CD4-positive, alpha-beta T cell (primary cell): ENCODE data around the gene MIDN. TPM values are rescaled to one million over a fixed set of nuclear protein-coding genes. Genes with fewer than 3 reads are reported as not detected.

Experiments
- ATAC-seq: fragments of 200-7000 bp; cut with Tn5 transposase; one replicate; pipeline ENCODE4 v1.10.0; 2022; ENCODE audit warnings: mild to moderate bottlenecking; ENCODE audit not compliant: poor library complexity
- CTCF ChIA-PET: fragments of 350-600 bp; sonication (Branson Sonifier 250); formaldehyde crosslinking; loops from one replicate; lab custom pipeline; 2021; ENCODE audit warnings: antibody characterized with exemption, inconsistent platforms; lab: Charles Lee
- POLR2A ChIA-PET: fragments of 350-600 bp; sonication (Branson Sonifier 250); formaldehyde crosslinking; loops from one replicate; lab custom pipeline; 2021; ENCODE audit warnings: antibody characterized with exemption, inconsistent platforms; lab: Charles Lee
- DNase-seq, 14 experiments: peaks; one replicate each; pipeline ENCODE4 v3.0.0-alpha.2; 2013 to 2020; ENCODE audit warnings: mixed read lengths in 2 of 14
- H3K27ac ChIP-seq, 2 donors: one replicate each; pipeline versions ENCODE4 v1.5.1 to v1.7.0; 2013; ENCODE audit warnings: low read length in 2 of 2, low read depth in 1 of 2, mild to moderate bottlenecking in 1 of 2
- H3K27me3 ChIP-seq, 2 experiments: 1 replicate in 1 of 2; 2 replicates in 1 of 2; pipeline versions ENCODE4 v1.6.1 to v1.7.0; 2013; ENCODE audit warnings: low read length in 2 of 2, control low read depth in 1 of 2, mild to moderate bottlenecking in 1 of 2, moderate library complexity in 1 of 2; ENCODE audit not compliant: insufficient read depth in 2 of 2, control insufficient read depth in 1 of 2
- H3K36me3 ChIP-seq: one replicate; pipeline ENCODE4 v1.6.1; 2013; ENCODE audit warnings: low read length, control low read depth; ENCODE audit not compliant: insufficient read depth
- H3K4me1 ChIP-seq: one replicate; pipeline ENCODE4 v1.6.1; 2013; ENCODE audit warnings: low read length, control low read depth; ENCODE audit not compliant: insufficient read depth
- H3K4me3 ChIP-seq: one replicate; pipeline ENCODE4 v1.5.1; 2013; ENCODE audit warnings: mild to moderate bottlenecking, low read length, moderate library complexity
- H3K9me3 ChIP-seq, 2 experiments: 1 replicate in 1 of 2; 2 replicates in 1 of 2; pipeline versions ENCODE4 v1.6.1 to v1.7.0; 2013; ENCODE audit warnings: low read length in 2 of 2, mild to moderate bottlenecking in 2 of 2, control low read depth in 1 of 2, moderate library complexity in 1 of 2; ENCODE audit not compliant: control insufficient read depth in 1 of 2, insufficient read depth in 1 of 2
- H3K27ac Mint-ChIP-seq: one replicate; pipeline ENCODE4 v1.8.0; 2020; ENCODE audit warnings: mixed read lengths
- H3K27me3 Mint-ChIP-seq: one replicate; pipeline ENCODE4 v1.8.0; 2021; ENCODE audit warnings: mixed read lengths
- H3K36me3 Mint-ChIP-seq: one replicate; pipeline ENCODE4 v1.8.0; 2021; ENCODE audit warnings: low read depth, mixed read lengths
- H3K4me1 Mint-ChIP-seq: one replicate; pipeline ENCODE4 v1.8.0; 2021; ENCODE audit warnings: low read depth, mixed read lengths
- H3K4me3 Mint-ChIP-seq: one replicate; pipeline ENCODE4 v1.8.0; 2020; ENCODE audit warnings: mild to moderate bottlenecking, mixed read lengths
- H3K9me3 Mint-ChIP-seq: one replicate; pipeline ENCODE4 v1.8.0; 2020; ENCODE audit warnings: mixed read lengths
- CTCF ChIP-seq: fragments of 200-600 bp; IDR thresholded peaks from one replicate; pipeline ENCODE4 v1.8.0; 2022; ENCODE audit warnings: antibody characterized with exemption, mild to moderate bottlenecking
- intact Hi-C, 2 experiments: fragments of 100-400 bp; cut with DNase I in 1 of 2; cut with micrococcal nuclease in 1 of 2; formaldehyde crosslinking; loops; one replicate each; pipeline versions ENCODE4 v1.15.1 to v1.9.0; 2023 to 2025; cut with DNase I, micrococcal nuclease
- total RNA-seq, 174 experiments: library from RNA in 2 of 174; stranded (reverse) in 2 of 174; gene quantifications; one replicate each; pipeline ENCODE4 v1.2.3 and lab custom pipeline; 2021 to 2026

Gene MIDN
- total RNA-seq, 2 experiments from 2014 or later: 214 to 228 TPM

- peak overlapping the region in 1 of 2 donors; percentile 35 for H3K27ac ChIP-seq
- no peak for DNase-seq
- intact Hi-C loops: no loop called here
- ATAC-seq: no peak
- no peak for TF ChIP-seq CTCF
- H3K36me3 Mint-ChIP-seq: peaks cover 66% of the 10 kb centered on the region
- CTCF ChIA-PET: interaction anchor here (1.1 to 2.4 kb wide), 2 partner anchors 11 kb away, joined by 3 to 12 read pairs; no protein-coding TSS in a partner anchor
- peaks cover 39% of the 10 kb centered on the region for H3K4me1 Mint-ChIP-seq
- H3K9me3 Mint-ChIP-seq: no peaks in the 10 kb centered on the region
- POLR2A ChIA-PET: interaction anchor here (7.1 kb wide), 1 partner anchor 14 kb away, joined by 117 read pairs; the partner anchor contains the start of gene CIRBP
- peaks cover 93% of the 10 kb centered on the region for H3K4me1 ChIP-seq
- H3K36me3 ChIP-seq: peaks cover 55% of the 10 kb centered on the region
- H3K27me3 ChIP-seq: no peaks in the 10 kb centered on the region
- no peak overlapping the region for H3K4me3 ChIP-seq
- H3K9me3 ChIP-seq: no peaks in the 10 kb centered on the region
- H3K4me3 Mint-ChIP-seq: peak overlapping the region; percentile 72
- peak overlapping the region; percentile 71 for H3K27ac Mint-ChIP-seq
- H3K27me3 Mint-ChIP-seq: no peaks in the 10 kb centered on the region
These were observed 7.1 kb downstream of the MIDN start for GRCh38 chr19:1255186-1256161.

- intact Hi-C loops: no loop called here
- POLR2A ChIA-PET: interaction anchor here (1.5 to 7.1 kb wide), 2 partner anchors 9 to 12 kb away, joined by 4 to 117 read pairs; partner anchors contain the start of gene CIRBP
These were observed 8.5 kb downstream of the MIDN start for GRCh38 chr19:1256646-1257474.

More at GRCh38 chr19:1256646-1257474, 8.5 kb downstream of the MIDN start:
- ATAC-seq (no peak), DNase-seq (no peak)
- no peak for TF ChIP-seq CTCF
- Mint-ChIP-seq H3K9me3 (no peaks in the 10 kb centered on the region), H3K27ac (peak overlapping the region; percentile 95), H3K4me3 (peak overlapping the region; percentile 68), H3K36me3 (peaks cover 63% of the 10 kb centered on the region), H3K4me1 (peaks cover 47% of the 10 kb centered on the region), H3K27me3 (no peaks in the 10 kb centered on the region)
- Histone ChIP-seq H3K36me3 (peaks cover 48% of the 10 kb centered on the region), H3K27me3 (no peaks in the 10 kb centered on the region), H3K9me3 (no peaks in the 10 kb centered on the region), H3K27ac (peak overlapping the region; percentile 13 to 40), H3K4me1 (peaks cover 97% of the 10 kb centered on the region), H3K4me3 (no peak overlapping the region)
- CTCF ChIA-PET: interaction anchor here (0.6 to 2.4 kb wide), 3 partner anchors 9 to 202 kb away, joined by 3 to 12 read pairs (median 4); no protein-coding TSS in a partner anchor
